Thyroid gland (tissue), 4 donors: Measurements from ENCODE around the gene DPP4. TPM values are rescaled to one million over a fixed set of nuclear protein-coding genes. Genes with fewer than 3 reads are reported as not detected.

Experiments used
- DNase-seq, 2 donors: peaks; one replicate each; pipeline ENCODE4 v3.0.0-alpha.2; 2019
- H3K27ac ChIP-seq, 3 donors: fragments of 200-600 bp; sonication (generic); 1 replicate in 2 of 3; 2 replicates in 1 of 3; pipeline ENCODE4 v1.5.1; 2016 to 2019; ENCODE audit warnings: mild to moderate bottlenecking in 1 of 3, moderate library complexity in 1 of 3
- H3K27me3 ChIP-seq: fragments of 200-600 bp; sonication (generic); one replicate; pipeline ENCODE4 v1.5.1; 2019
- H3K36me3 ChIP-seq, 2 donors: fragments of 200-600 bp; sonication (generic); one replicate each; pipeline ENCODE4 v1.5.1; 2016 to 2019
- H3K4me1 ChIP-seq, 2 donors: fragments of 200-600 bp; sonication (generic); one replicate each; pipeline ENCODE4 v1.5.1; 2017 to 2019
- H3K4me3 ChIP-seq, 3 donors: fragments of 200-600 bp; sonication (generic); replicated peaks in 1 of 3; 1 replicate in 2 of 3; 2 replicates in 1 of 3; pipeline ENCODE4 v1.5.1; 2016; ENCODE audit warnings: mild to moderate bottlenecking in 1 of 3
- H3K9me3 ChIP-seq: fragments of 200-600 bp; sonication (generic); one replicate; pipeline ENCODE4 v1.5.1; 2017
- POLR2A ChIP-seq, 2 donors: fragments of 450-650 bp; IDR thresholded peaks; one replicate each; pipeline ENCODE4 v1.6.1; 2017; ENCODE audit warnings: antibody characterized with exemption in 2 of 2, mild to moderate bottlenecking in 2 of 2, moderate library complexity in 1 of 2
- WGBS, 2 donors: methylation state at CpG; one replicate each; pipeline ENCODE4 v1.1.5; 2017; 5-methylcytosine and 5-hydroxymethylcytosine counted together
- intact Hi-C: fragments of 100-400 bp; cut with DNase I; formaldehyde crosslinking; loops from one replicate; pipeline ENCODE4 v1.15.1; 2023
- total RNA-seq, 4 donors: library from RNA; depleted of rRNA; stranded (reverse); fragments of >200 nt; gene quantifications; one replicate each; pipeline ENCODE4 v1.2.3, GENCODE V29; 2016
- TF ChIP-seq, protein P1 (sequence below), 6 experiments: fragments of 200-600 bp in 3 of 6; fragments of 450-650 bp in 3 of 6; sonication (generic) in 3 of 6; IDR thresholded peaks; one replicate each; pipeline ENCODE4 v1.5.1; 2016 to 2019; ENCODE audit warnings: antibody characterized with exemption in 6 of 6, mild to moderate bottlenecking in 2 of 6, inconsistent platforms in 1 of 6, moderate library complexity in 1 of 6

Gene DPP4
- total RNA-seq, 4 donors from 2014 or later: 3.0 to 12.7 (median 4.4) TPM

DNA sequence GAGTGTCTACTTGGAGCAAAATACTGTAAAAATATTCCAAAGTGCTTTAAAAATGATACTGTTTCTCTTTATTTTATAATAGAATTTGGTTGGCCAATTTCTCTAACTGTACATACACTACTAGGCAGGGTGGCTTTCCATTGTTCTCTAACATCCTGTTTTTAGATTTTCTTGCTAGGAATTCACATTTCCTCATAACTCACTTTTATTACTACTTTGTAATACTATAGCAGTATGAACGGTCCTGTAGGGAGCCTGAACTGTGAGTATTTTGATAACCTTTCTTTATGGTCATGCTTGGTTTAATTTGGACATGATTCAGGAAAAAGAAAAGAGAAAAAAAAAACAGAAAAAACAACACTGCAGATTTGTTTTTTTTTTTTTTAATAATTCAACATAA, 40.3 kb upstream of the DPP4 start:
- intact Hi-C loops: no loop called here
- WGBS, 2 donors: 4 to 8% methylated on average over 1 of the region's 1 CpG
- H3K4me3 ChIP-seq: no peak overlapping the region
- H3K4me1 ChIP-seq: peaks cover 20 to 33% of the 10 kb centered on the region in 2 donors
- H3K9me3 ChIP-seq: no peaks in the 10 kb centered on the region
- no peaks in the 10 kb centered on the region for H3K27me3 ChIP-seq
- no peak for DNase-seq
- H3K27ac ChIP-seq: no peak overlapping the region
- TF ChIP-seq POLR2A (IDR thresholded peaks at IDR 0.05): no peak
- TF ChIP-seq, protein P1, sequence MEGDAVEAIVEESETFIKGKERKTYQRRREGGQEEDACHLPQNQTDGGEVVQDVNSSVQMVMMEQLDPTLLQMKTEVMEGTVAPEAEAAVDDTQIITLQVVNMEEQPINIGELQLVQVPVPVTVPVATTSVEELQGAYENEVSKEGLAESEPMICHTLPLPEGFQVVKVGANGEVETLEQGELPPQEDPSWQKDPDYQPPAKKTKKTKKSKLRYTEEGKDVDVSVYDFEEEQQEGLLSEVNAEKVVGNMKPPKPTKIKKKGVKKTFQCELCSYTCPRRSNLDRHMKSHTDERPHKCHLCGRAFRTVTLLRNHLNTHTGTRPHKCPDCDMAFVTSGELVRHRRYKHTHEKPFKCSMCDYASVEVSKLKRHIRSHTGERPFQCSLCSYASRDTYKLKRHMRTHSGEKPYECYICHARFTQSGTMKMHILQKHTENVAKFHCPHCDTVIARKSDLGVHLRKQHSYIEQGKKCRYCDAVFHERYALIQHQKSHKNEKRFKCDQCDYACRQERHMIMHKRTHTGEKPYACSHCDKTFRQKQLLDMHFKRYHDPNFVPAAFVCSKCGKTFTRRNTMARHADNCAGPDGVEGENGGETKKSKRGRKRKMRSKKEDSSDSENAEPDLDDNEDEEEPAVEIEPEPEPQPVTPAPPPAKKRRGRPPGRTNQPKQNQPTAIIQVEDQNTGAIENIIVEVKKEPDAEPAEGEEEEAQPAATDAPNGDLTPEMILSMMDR (IDR thresholded peaks at IDR 0.05): no peak
- no peaks in the 10 kb centered on the region for H3K36me3 ChIP-seq

DNA sequence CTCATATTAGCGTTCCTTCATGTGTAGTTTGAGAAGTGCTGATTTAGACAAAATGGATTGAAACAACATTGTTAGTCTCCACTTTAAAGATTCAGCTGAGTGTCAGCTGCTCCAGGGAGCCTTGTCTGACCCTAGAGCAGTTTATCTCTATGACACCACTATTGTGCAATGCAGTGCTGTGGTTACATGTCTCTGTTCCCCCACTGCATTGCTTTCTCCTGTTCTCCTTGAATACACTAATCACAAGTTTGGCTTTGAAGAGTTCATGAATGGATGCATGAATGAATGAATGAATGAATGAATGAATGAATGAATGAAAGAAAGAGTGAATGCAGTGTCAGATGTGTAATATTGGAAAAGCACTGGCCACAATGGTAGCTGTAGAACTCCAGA, 39.8 kb upstream of the DPP4 start:
- Histone ChIP-seq H3K36me3 (no peaks in the 10 kb centered on the region), H3K4me1 (peaks cover 20 to 30% of the 10 kb centered on the region in 2 donors), H3K9me3 (no peaks in the 10 kb centered on the region), H3K27ac (no peak overlapping the region), H3K27me3 (no peaks in the 10 kb centered on the region), H3K4me3 (no peak overlapping the region)
- no peak for TF ChIP-seq POLR2A (IDR thresholded peaks at IDR 0.05)
- TF ChIP-seq, protein P1 (IDR thresholded peaks at IDR 0.05): no peak
- intact Hi-C loops: no loop called here
- 79 to 83% methylated on average over 1 of the region's 1 CpG for WGBS, 2 donors
- peak in 1 of 2 donors; percentile 6 for DNase-seq

DNA sequence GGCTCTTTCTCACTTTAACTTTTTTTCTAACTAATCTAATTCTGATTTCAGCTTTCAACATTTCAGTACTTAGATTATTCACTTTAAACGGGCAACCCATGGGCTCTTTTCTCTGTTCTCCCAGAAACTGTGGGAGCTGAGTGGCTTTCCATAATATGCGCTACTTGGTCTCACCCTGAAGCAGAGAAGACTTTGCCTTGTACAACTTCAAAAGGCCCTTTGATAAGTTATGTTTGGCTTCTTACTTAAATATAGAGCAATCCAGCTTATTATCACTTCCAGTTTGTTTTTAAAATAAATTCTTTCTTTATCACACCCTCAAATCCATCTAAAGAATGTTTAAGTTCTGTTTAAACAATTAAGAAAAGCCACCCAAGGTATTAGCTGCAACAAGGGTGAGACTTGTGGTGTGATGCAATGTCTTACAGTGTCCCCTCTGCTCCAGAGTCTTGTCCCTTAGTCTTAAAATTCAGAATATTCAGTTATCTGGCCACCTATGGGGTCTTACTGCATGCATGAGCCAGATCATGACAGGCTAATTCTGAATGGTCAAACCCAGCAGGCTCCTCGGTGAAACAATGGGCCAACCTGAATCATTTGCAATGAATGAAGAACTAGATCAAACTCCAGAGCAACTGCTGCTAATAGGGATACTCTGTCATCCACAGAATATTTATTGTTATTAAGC, 39.2 kb upstream of the DPP4 start:
- DNase-seq: no peak
- Histone ChIP-seq H3K27me3 (no peaks in the 10 kb centered on the region), H3K4me3 (no peak overlapping the region), H3K27ac (no peak overlapping the region), H3K9me3 (no peaks in the 10 kb centered on the region), H3K36me3 (no peaks in the 10 kb centered on the region), H3K4me1 (peaks cover 16 to 26% of the 10 kb centered on the region in 2 donors)
- intact Hi-C loops: no loop called here
- WGBS, 2 donors: 77 to 79% methylated on average over 3 of the region's 3 CpGs
- no peak for TF ChIP-seq POLR2A (IDR thresholded peaks at IDR 0.05)
- TF ChIP-seq, protein P1 (IDR thresholded peaks at IDR 0.05): no peak

DNA sequence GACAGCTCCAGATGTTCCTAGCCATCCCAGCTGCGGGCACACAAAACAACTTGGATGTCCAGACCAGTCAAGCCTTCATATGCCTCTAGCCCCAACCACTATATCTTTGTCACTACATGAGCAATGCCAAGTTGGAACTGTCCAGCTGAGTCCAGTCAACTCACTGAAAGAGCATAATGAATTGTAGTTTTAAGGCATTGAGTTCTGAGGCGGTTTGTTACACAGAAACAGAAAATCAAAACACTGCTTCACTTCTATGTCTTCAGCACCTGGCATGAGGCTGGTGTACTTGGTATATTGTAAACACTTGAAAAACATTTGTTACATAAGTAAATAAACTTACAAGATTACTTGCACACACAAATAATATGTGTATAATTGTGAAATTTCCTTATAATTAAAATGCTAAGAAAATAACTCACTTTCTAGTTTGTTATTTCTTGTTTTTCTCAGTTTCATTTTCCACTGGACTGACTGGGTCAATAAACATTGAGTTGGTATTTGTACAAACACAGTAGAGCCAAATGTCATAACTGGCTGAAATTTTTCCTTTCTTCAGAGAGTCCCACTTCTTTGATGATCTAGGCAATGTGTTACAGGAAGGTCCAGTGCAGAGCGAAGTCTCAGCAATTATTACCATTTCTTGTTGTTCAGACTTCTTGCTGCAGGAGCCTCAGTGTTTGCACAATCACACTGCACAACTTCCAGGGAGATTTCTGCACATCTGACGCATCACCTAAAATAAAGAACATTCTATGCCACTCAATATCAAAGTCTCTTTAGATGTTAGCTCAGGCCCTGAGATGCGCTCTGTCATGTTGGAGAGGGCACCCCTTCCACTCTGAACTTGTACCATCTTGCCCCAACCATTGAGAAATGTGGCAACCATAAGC, 38.2 kb upstream of the DPP4 start:
- H3K36me3 ChIP-seq: no peaks in the 10 kb centered on the region
- no peaks in the 10 kb centered on the region for H3K27me3 ChIP-seq
- intact Hi-C loops: no loop called here
- peak in 1 of 2 donors; percentile 4 for DNase-seq
- H3K27ac ChIP-seq: no peak overlapping the region
- H3K4me3 ChIP-seq: no peak overlapping the region
- TF ChIP-seq, protein P1 (IDR thresholded peaks at IDR 0.05): no peak
- no peak for TF ChIP-seq POLR2A (IDR thresholded peaks at IDR 0.05)
- no peaks in the 10 kb centered on the region for H3K9me3 ChIP-seq
- WGBS, 2 donors: 83 to 95% methylated on average over 5 of the region's 5 CpGs
- peaks cover 15 to 22% of the 10 kb centered on the region in 2 donors for H3K4me1 ChIP-seq
